ENCODE data around the gene TSHZ2.
A peak's percentile ranks its signal among the peaks of the same experiment; 100 is the strongest.

TSHZ2 gene

GRCh38 chr20:53141201-53142050 is 169.3 kb downstream of the TSHZ2 start:
- in situ Hi-C loops (cut with MboI; ENCODE audit: low pct_unique_long_range_greater_than_20kb, low sequenced_read_pairs): no loop called here
- no peak for DNase-seq

GRCh38 chr20:53142225-53143127 is 170.3 kb downstream of the TSHZ2 start:
- DNase-seq: no peak
- in situ Hi-C loops (cut with MboI; ENCODE audit: low pct_unique_long_range_greater_than_20kb, low sequenced_read_pairs): no loop called here

- in situ Hi-C loops (cut with MboI; ENCODE audit: low pct_unique_long_range_greater_than_20kb, low sequenced_read_pairs): no loop called here
These were observed 174.2 kb downstream of the TSHZ2 start for GRCh38 chr20:53146201-53146891.

GRCh38 chr20:53148771-53149147 is 176.6 kb downstream of the TSHZ2 start:
- no peak for DNase-seq
- in situ Hi-C loops (cut with MboI; ENCODE audit: low pct_unique_long_range_greater_than_20kb, low sequenced_read_pairs): no loop called here

More at GRCh38 chr20:53146201-53146891, 174.2 kb downstream of the TSHZ2 start:
- no peak for DNase-seq

- no peak for DNase-seq
- in situ Hi-C loops (cut with MboI; ENCODE audit: low pct_unique_long_range_greater_than_20kb, low sequenced_read_pairs): no loop called here
These were observed 177.2 kb downstream of the TSHZ2 start for GRCh38 chr20:53149148-53149889.

- in situ Hi-C loops (cut with MboI; ENCODE audit: low pct_unique_long_range_greater_than_20kb, low sequenced_read_pairs): no loop called here
- DNase-seq: no peak
These were observed 177.7 kb downstream of the TSHZ2 start for GRCh38 chr20:53149890-53150205.

GRCh38 chr20:53150532-53150931 is 178.4 kb downstream of the TSHZ2 start:
- no peak for DNase-seq
- in situ Hi-C loops (cut with MboI; ENCODE audit: low pct_unique_long_range_greater_than_20kb, low sequenced_read_pairs): no loop called here

GRCh38 chr20:53152228-53152627 is 180.1 kb downstream of the TSHZ2 start:
- in situ Hi-C loops (cut with MboI; ENCODE audit: low pct_unique_long_range_greater_than_20kb, low sequenced_read_pairs): no loop called here

GRCh38 chr20:53154540-53154939 is 182.4 kb downstream of the TSHZ2 start:
- no peak for DNase-seq
- in situ Hi-C loops (cut with MboI; ENCODE audit: low pct_unique_long_range_greater_than_20kb, low sequenced_read_pairs): no loop called here

More at GRCh38 chr20:53152228-53152627, 180.1 kb downstream of the TSHZ2 start:
- no peak for DNase-seq

- in situ Hi-C loops (cut with MboI; ENCODE audit: low pct_unique_long_range_greater_than_20kb, low sequenced_read_pairs): no loop called here
- DNase-seq: peak; percentile 69
These were observed 185.6 kb downstream of the TSHZ2 start for GRCh38 chr20:53157443-53158408.

GRCh38 chr20:53159160-53159559 is 187.0 kb downstream of the TSHZ2 start:
- no peak for DNase-seq
- in situ Hi-C loops (cut with MboI; ENCODE audit: low pct_unique_long_range_greater_than_20kb, low sequenced_read_pairs): no loop called here

- no peak for DNase-seq
- in situ Hi-C loops (cut with MboI; ENCODE audit: low pct_unique_long_range_greater_than_20kb, low sequenced_read_pairs): no loop called here
These were observed 188.9 kb downstream of the TSHZ2 start for GRCh38 chr20:53161073-53161472.

GRCh38 chr20:53161473-53161872 is 189.3 kb downstream of the TSHZ2 start:
- peak; percentile 12 for DNase-seq
- in situ Hi-C loops (cut with MboI; ENCODE audit: low pct_unique_long_range_greater_than_20kb, low sequenced_read_pairs): no loop called here

- peak; percentile 61 for DNase-seq
- in situ Hi-C loops (cut with MboI; ENCODE audit: low pct_unique_long_range_greater_than_20kb, low sequenced_read_pairs): no loop called here
These were observed 190.2 kb downstream of the TSHZ2 start for GRCh38 chr20:53162251-53162835.

- no peak for DNase-seq
- in situ Hi-C loops (cut with MboI; ENCODE audit: low pct_unique_long_range_greater_than_20kb, low sequenced_read_pairs): no loop called here
These were observed 191.3 kb downstream of the TSHZ2 start for GRCh38 chr20:53163486-53163885.

- DNase-seq: no peak
- in situ Hi-C loops (cut with MboI; ENCODE audit: low pct_unique_long_range_greater_than_20kb, low sequenced_read_pairs): no loop called here
These were observed 191.9 kb downstream of the TSHZ2 start for GRCh38 chr20:53164072-53164471.

GRCh38 chr20:53165452-53165851 is 193.3 kb downstream of the TSHZ2 start:
- in situ Hi-C loops (cut with MboI; ENCODE audit: low pct_unique_long_range_greater_than_20kb, low sequenced_read_pairs): no loop called here
- no peak for DNase-seq

- in situ Hi-C loops (cut with MboI; ENCODE audit: low pct_unique_long_range_greater_than_20kb, low sequenced_read_pairs): no loop called here
- DNase-seq: no peak
These were observed 196.3 kb downstream of the TSHZ2 start for GRCh38 chr20:53168491-53168890.
